Neural cell (in vitro differentiated cells): Measurements from ENCODE around the gene SMIM44.
"Not testable (repeated sequence)": the region's sequence is repeated elsewhere in the genome, so short reads cannot be mapped to it uniquely, and the experiment has no call there.

ENCODE experiments used
- MXI1 ChIP-seq: fragments of 450-650 bp; conservative IDR thresholded peaks from 2 replicates; pipeline ENCODE4 v1.6.1; 2014; ENCODE audit warnings: antibody characterized with exemption, mild to moderate bottlenecking; ENCODE audit not compliant: poor library complexity, severe bottlenecking
- POLR2AphosphoS5 ChIP-seq: IDR thresholded peaks from 2 replicates; pipeline ENCODE4 v1.6.1; 2012
- RAD21 ChIP-seq: fragments of 450-650 bp; conservative IDR thresholded peaks from 2 replicates; pipeline ENCODE4 v1.6.1; 2014; ENCODE audit warnings: antibody characterized with exemption, mild to moderate bottlenecking, moderate library complexity
- REST ChIP-seq: IDR thresholded peaks from 2 replicates; pipeline ENCODE4 v1.6.1; 2012; ENCODE audit warnings: borderline replicate concordance
- SMC3 ChIP-seq: fragments of 450-650 bp; conservative IDR thresholded peaks from 2 replicates; pipeline ENCODE4 v1.6.1; 2014; ENCODE audit warnings: antibody characterized with exemption, mild to moderate bottlenecking, moderate library complexity; ENCODE audit not compliant: poor library complexity
- TAF1 ChIP-seq: IDR thresholded peaks from 2 replicates; pipeline ENCODE4 v1.6.1; 2012; ENCODE audit warnings: low read depth
- TF ChIP-seq, protein P1 (sequence below): fragments of 450-650 bp; IDR thresholded peaks from 2 replicates; pipeline ENCODE4 v1.5.1; 2014; ENCODE audit warnings: antibody characterized with exemption, mild to moderate bottlenecking, moderate library complexity; ENCODE audit not compliant: poor library complexity, severe bottlenecking

- TF ChIP-seq, protein P1, sequence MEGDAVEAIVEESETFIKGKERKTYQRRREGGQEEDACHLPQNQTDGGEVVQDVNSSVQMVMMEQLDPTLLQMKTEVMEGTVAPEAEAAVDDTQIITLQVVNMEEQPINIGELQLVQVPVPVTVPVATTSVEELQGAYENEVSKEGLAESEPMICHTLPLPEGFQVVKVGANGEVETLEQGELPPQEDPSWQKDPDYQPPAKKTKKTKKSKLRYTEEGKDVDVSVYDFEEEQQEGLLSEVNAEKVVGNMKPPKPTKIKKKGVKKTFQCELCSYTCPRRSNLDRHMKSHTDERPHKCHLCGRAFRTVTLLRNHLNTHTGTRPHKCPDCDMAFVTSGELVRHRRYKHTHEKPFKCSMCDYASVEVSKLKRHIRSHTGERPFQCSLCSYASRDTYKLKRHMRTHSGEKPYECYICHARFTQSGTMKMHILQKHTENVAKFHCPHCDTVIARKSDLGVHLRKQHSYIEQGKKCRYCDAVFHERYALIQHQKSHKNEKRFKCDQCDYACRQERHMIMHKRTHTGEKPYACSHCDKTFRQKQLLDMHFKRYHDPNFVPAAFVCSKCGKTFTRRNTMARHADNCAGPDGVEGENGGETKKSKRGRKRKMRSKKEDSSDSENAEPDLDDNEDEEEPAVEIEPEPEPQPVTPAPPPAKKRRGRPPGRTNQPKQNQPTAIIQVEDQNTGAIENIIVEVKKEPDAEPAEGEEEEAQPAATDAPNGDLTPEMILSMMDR: not testable (repeated sequence)
- not testable (repeated sequence) for TF ChIP-seq SMC3, RAD21, POLR2AphosphoS5, MXI1, REST, TAF1
Measured at GRCh38 chr19:3529299-3529698, 46.1 kb upstream of the SMIM44 start.
